Right atrium auricular region (tissue), 2 donors: ENCODE measurements around the gene CARS1. TPM values are rescaled to one million over a fixed set of nuclear protein-coding genes. Genes with fewer than 3 reads are reported as not detected.

Source experiments
- DNase-seq: peaks from one replicate; pipeline ENCODE4 v3.0.0-alpha.2; 2019; ENCODE audit warnings: low spot score
- H3K27ac ChIP-seq, 2 donors: fragments of 200-600 bp; sonication (generic); 1 replicate in 1 of 2; 2 replicates in 1 of 2; pipeline ENCODE4 v1.5.1; 2016 to 2019
- H3K27me3 ChIP-seq, 2 donors: fragments of 200-600 bp; sonication (generic); one replicate each; pipeline versions ENCODE4 v1.5.1 to v1.6.0; 2017 to 2019
- H3K36me3 ChIP-seq: fragments of 200-600 bp; sonication (generic); one replicate; pipeline ENCODE4 v1.5.1; 2016
- H3K4me1 ChIP-seq, 2 donors: fragments of 200-600 bp; sonication (generic); one replicate each; pipeline versions ENCODE4 v1.5.1 to v1.6.0; 2017 to 2019
- H3K4me3 ChIP-seq, 2 donors: fragments of 200-600 bp; sonication (generic); 1 replicate in 1 of 2; 2 replicates in 1 of 2; pipeline ENCODE4 v1.5.1; 2017 to 2019; ENCODE audit warnings: mild to moderate bottlenecking in 1 of 2, moderate library complexity in 1 of 2
- H3K9me3 ChIP-seq, 2 donors: fragments of 200-600 bp; sonication (generic); one replicate each; pipeline ENCODE4 v1.5.1; 2019
- CTCF ChIP-seq, 2 donors: fragments of 200-600 bp; sonication (generic); IDR thresholded peaks; one replicate each; pipeline ENCODE4 v1.5.1; 2019; ENCODE audit warnings: antibody characterized with exemption in 2 of 2
- total RNA-seq, 2 donors: library from RNA; depleted of rRNA; stranded (reverse); fragments of >200 nt; gene quantifications; one replicate each; pipeline ENCODE4 v1.1.0, GENCODE V29; 2016

The CARS1 gene
- total RNA-seq, 2 donors from 2014 or later = 12.2 to 15.3 TPM

GRCh38 chr11:2974272-2974671 lies 83.0 kb downstream of the CARS1 start:
- no peaks in the 10 kb centered on the region for H3K27me3 ChIP-seq
- no peaks in the 10 kb centered on the region for H3K9me3 ChIP-seq
- no peak overlapping the region for H3K27ac ChIP-seq
- H3K36me3 ChIP-seq = peaks cover 77% of the 10 kb centered on the region
- no peak for TF ChIP-seq CTCF (IDR thresholded peaks at IDR 0.05)
- H3K4me3 ChIP-seq = no peak overlapping the region
- no peak for DNase-seq
- peaks cover 0 to 13% of the 10 kb centered on the region in 2 donors for H3K4me1 ChIP-seq

- Histone ChIP-seq H3K36me3 (peaks cover 91% of the 10 kb centered on the region), H3K27ac (no peak overlapping the region), H3K4me3 (no peak overlapping the region), H3K4me1 (no peaks in the 10 kb centered on the region), H3K27me3 (no peaks in the 10 kb centered on the region), H3K9me3 (no peaks in the 10 kb centered on the region)
- no peak for TF ChIP-seq CTCF (IDR thresholded peaks at IDR 0.05)
- DNase-seq = no peak
These were observed 88.8 kb downstream of the CARS1 start for GRCh38 chr11:2968341-2968900.

DNA sequence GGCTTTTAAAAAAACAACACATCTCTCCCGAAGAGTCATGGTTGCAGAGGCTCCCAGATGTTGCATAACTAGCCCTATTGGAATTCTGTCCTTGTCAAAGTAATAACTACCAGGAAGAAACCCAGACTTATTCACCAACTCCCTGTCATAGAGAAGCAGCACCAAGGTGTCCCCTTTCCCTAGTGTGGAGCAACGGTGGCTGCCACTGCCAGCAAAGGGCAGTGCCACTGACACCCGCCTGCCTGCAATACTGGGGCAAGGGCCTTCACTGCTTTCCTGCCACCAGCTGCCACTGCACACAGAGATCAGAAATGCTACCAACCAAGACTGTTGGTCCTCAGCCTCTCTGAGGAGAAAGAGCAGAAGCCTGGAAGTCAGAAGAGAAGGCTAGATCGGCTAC lies 92.4 kb downstream of the CARS1 start:
- H3K36me3 ChIP-seq = peaks cover 84% of the 10 kb centered on the region
- TF ChIP-seq CTCF (IDR thresholded peaks at IDR 0.05) = no peak
- no peaks in the 10 kb centered on the region for H3K9me3 ChIP-seq
- no peak for DNase-seq
- no peaks in the 10 kb centered on the region for H3K27me3 ChIP-seq
- H3K4me1 ChIP-seq = no peaks in the 10 kb centered on the region
- H3K27ac ChIP-seq = no peak overlapping the region
- no peak overlapping the region for H3K4me3 ChIP-seq

GRCh38 chr11:2963761-2964160 lies 93.5 kb downstream of the CARS1 start:
- H3K4me1 ChIP-seq = no peaks in the 10 kb centered on the region
- no peak overlapping the region for H3K4me3 ChIP-seq
- H3K27me3 ChIP-seq = no peaks in the 10 kb centered on the region
- H3K9me3 ChIP-seq = no peaks in the 10 kb centered on the region
- TF ChIP-seq CTCF (IDR thresholded peaks at IDR 0.05) = no peak
- DNase-seq = no peak
- peaks cover 78% of the 10 kb centered on the region for H3K36me3 ChIP-seq
- H3K27ac ChIP-seq = no peak overlapping the region

DNA sequence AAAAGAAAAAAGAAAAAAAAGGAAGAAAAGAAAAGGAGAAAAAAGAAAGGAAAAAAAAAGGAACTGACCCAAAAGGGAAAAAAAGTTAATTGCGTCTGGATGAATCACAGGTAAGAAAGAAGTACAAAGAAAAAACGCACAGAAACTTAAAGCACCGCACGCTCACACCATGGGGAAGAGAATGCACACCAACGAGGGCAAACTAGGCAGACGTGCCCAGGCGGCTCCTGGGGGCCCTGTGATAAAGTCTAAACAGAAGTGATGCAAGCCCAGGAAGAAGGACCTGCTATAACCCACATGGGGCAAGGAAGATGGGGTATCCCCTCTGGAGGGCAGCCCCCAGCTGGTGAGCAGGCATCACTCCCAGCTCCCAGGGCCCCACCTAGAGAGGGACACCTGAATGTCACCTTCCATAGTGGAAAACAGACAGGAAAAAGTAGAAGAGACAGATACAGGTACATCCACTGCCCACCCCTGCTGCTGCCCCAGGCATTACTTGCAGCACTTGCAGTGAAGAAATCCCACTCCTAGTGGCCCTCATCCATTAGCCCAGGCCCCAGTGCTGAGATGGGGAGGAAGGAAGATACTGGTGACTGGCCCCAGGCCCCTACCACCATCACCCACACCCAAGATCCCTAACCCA lies 94.0 kb downstream of the CARS1 start:
- TF ChIP-seq CTCF (IDR thresholded peaks at IDR 0.05) = no peak
- Histone ChIP-seq H3K4me1 (no peaks in the 10 kb centered on the region), H3K27me3 (no peaks in the 10 kb centered on the region), H3K4me3 (no peak overlapping the region), H3K9me3 (no peaks in the 10 kb centered on the region), H3K36me3 (peaks cover 78% of the 10 kb centered on the region), H3K27ac (no peak overlapping the region)
- no peak for DNase-seq

GRCh38 chr11:2961080-2961479 lies 96.1 kb downstream of the CARS1 start:
- DNase-seq = no peak
- Histone ChIP-seq H3K9me3 (no peaks in the 10 kb centered on the region), H3K4me3 (no peak overlapping the region), H3K36me3 (peaks cover 77% of the 10 kb centered on the region), H3K27ac (no peak overlapping the region), H3K4me1 (no peaks in the 10 kb centered on the region), H3K27me3 (no peaks in the 10 kb centered on the region)
- no peak for TF ChIP-seq CTCF (IDR thresholded peaks at IDR 0.05)
